NCI-H510A (cell line): Measurements from ENCODE around the gene ANKRD33B.
"Not testable (repeated sequence)": the region's sequence is repeated elsewhere in the genome, so short reads cannot be mapped to it uniquely, and the experiment has no call there.

ENCODE experiments used
- DNase-seq: peaks from one replicate; lab custom pipeline; 2025; lab: John Stamatoyannopoulos, UW

Gene ANKRD33B

GRCh38 chr5:10594591-10595210, 30.8 kb downstream of the ANKRD33B start:
- no peak for DNase-seq

DNA sequence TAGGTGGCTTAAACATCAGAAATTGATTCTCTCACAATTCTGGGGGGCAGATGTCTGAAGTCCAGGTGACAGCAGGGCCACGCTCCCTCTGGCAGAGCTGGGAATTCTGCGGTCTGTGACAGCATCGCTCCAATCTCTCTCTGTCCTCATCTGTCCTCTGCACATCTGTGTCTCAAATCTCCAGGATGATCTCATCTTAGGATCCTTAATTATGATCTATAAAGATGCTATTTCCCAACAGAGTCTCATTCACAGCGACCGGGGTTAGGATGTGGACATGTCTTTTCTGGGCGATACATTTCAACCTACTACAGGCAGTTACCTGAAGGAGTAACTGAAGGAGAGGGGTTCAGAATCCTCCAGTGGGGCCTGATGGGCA, 31.4 kb downstream of the ANKRD33B start:
- no peak for DNase-seq

GRCh38 chr5:10595672-10596309, 31.9 kb downstream of the ANKRD33B start:
- no peak for DNase-seq

DNA sequence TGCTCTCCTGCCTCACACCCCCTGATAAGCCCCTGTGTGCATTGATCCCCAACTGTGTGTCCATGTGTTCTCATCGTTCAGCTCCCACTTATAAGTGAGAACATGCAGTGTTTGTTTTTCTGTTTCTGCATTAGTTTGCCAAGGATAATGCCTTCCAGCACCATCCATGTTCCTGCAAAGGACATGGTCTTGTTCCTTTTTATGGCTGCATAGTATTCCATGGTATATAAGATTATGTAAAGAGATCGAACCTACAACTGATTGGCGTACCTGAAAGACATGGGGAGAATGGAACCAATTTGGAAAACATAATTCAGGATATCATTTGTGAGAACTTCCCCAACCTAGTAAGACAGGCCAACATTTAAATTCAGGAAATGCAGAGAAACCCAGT, 32.4 kb downstream of the ANKRD33B start:
- DNase-seq, result no peak

- DNase-seq, result no peak
Observed at GRCh38 chr5:10596886-10597451, 33.1 kb downstream of the ANKRD33B start.

GRCh38 chr5:10599113-10599512, 35.2 kb downstream of the ANKRD33B start:
- DNase-seq, result no peak

- no peak for DNase-seq
Observed at GRCh38 chr5:10599862-10600284, 36.0 kb downstream of the ANKRD33B start.

DNA sequence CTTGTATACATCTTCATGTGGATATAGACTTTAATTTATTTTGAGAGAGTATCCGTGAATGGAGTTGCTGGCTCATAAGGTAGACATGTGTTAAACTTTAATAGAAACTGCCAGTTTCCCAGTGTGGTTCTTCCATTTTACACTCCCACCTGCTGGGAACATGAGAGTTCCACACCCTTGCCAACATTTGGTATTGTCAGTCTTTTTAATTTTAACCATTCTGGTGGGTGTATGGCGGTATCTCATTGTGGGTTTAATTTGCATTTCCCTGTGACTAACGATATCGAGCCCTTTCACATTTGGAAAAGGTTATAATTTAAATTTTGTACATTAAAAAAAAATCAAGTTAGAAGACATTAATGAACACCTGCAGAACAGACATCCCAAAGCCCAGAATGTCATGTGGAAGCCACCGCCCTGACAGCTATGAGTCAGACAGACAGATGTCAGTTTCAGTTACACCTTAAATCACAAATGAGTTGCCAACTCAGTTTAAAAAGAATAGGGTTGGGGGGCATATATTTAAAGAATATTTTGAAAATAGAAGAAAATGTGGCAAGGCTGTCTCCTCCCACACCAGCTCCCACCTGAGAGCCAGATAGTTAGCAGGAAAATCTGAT, 36.9 kb downstream of the ANKRD33B start:
- DNase-seq, result no peak

GRCh38 chr5:10601246-10602030, 37.6 kb downstream of the ANKRD33B start:
- DNase-seq, result peak; percentile 92

DNA sequence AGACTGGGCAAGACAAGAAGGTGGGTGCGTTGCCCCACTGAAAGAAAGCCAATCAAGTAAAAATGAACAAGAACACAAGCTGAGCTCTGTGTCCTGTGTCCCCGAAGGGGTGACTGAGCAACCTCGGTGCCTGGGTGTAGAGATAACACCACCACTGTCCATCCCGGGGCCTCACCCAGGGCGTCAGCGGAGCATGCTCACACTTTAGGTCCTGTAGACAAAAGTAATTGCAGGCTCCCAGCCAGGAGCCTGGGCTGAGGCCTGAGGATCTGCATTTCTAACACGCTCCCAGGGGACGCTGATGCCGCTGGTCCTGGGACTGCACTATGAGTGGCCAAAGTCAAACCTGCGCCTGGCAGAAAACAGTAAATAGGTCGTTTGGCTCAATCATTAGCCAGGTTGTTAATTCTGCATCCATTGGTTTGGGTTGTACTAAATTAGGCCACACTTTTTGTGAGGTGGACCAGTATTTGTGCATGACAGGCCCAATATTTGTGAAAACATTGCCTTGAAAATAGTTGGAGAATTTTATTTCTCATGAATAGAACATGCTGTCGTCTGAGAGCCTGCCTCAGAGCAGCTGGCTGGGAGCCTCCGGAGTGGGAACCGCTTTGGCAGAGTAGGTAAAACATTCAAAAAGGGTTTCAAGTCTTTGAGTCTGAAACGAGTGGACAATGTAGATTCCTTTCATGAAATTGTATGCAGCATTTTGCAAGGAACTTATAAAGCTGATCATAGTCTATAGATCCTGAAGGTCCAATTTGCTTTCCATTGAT, 38.3 kb downstream of the ANKRD33B start:
- DNase-seq, result no peak

- no peak for DNase-seq
Observed at GRCh38 chr5:10604975-10605374, 41.1 kb downstream of the ANKRD33B start.

GRCh38 chr5:10606632-10607022, 42.8 kb downstream of the ANKRD33B start:
- peak; percentile 13 for DNase-seq

DNA sequence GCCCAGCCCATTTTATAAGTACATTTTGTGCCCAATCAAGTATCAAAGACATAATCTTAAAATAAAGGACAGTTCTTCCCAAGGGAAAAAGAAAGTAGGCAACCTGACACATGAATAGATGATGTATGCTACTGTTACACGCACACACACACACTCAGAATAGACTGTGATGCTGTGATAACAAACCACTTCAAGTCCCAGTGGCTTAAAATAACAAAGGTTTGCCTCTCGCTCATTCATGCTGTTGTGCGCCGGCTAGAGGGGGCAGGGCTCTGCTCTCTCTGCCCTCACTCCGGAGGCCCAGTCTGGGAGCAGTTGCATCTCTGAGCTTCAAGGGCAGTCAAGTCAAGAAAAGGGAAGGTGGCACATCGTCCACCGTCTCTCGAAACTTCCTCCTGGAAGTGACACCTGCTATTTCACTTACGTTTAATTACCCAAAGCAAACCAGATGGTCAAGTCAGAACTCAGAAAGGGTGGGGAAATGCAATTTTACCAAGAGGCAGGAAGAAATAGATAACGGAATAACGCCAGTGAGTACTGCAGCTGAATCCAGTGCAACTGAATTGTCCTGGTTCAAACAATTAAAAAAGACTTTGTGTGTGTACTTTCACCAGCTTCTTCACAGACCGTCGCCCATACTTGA, 43.3 kb downstream of the ANKRD33B start:
- peak; percentile 66 for DNase-seq

DNA sequence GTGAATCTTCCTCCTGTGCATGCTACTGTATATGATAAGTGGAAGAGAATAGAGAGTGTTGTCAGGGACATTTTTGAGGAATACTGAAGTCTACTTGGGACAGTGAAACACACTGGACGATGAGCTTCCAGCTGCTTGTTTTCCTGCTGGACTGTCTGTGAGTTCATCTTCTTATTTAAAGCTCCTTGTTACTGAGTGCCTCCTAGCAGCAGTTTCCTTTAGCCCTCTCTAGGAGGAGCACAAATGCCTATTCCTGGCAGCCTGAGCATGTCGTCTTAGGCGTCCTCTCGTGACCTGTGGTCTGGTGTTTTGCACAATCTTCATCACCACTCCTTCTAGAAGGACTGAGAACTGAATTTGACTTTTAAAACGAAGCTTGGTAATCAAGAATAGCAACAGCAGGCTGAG, 43.8 kb downstream of the ANKRD33B start:
- DNase-seq, result no peak

GRCh38 chr5:10608081-10608480, 44.2 kb downstream of the ANKRD33B start:
- not testable (repeated sequence) for DNase-seq

DNA sequence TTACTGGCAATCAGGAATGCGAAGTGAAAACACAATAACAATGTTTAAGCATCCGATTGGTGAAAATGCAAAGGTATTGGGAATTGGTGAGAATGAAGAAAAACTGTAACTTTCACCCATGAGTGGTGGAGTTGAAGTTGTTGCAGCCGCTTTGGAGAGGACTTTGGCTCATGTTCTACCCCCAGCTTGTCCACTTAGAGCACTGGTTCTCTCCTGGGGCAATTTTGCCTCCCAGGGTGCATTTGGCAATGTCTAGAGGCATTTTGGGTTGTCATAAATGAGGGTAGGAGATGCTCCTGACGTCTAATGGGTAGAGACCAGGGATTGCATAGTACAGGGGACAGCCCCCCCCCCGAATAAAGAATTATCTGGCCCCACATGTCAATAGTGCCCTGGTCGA, 46.2 kb downstream of the ANKRD33B start:
- no peak for DNase-seq

GRCh38 chr5:10611290-10611689, 47.4 kb downstream of the ANKRD33B start:
- DNase-seq, result no peak

DNA sequence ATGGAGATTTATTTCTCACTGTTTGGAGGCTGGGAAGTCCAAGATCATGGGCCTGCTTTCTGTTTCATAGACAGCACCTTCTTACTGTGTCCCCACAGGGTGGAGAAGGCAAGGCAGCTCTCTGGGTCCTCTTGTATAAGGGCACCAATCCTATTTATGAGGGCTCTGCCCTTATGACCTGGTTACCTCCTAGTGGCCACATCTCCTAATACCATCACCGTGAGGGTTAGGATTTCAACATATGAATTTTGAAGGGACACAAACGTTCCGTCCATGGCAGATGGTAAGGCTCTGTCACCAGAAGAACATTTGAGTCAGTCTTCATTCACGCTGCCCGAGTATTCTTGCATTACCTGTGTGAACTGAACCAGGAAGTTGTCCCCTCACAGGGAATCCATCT, 48.4 kb downstream of the ANKRD33B start:
- DNase-seq, result no peak

- no peak for DNase-seq
Observed at GRCh38 chr5:10615693-10616092, 51.8 kb downstream of the ANKRD33B start.

- no peak for DNase-seq
Observed at GRCh38 chr5:10617103-10617502, 53.2 kb downstream of the ANKRD33B start.

DNA sequence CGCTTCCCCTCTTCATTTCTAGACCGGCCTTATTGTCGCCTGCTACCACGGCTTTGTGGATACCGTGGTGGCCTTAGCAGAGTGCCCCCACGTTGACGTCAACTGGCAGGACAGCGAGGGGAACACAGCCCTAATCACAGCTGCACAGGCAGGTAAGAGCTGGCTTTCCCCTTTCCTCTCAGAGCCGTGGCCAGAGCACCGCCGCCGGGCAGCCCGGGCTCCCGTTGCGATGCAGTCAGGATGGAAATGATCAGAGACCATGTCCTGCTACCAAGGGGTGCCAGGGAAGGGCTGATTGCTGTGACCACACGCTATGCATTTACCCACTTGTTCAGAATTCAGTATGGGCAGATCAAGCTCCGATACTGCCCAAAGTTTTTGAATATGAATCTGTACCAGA, 54.4 kb downstream of the ANKRD33B start:
- DNase-seq, result no peak
